ENCODE measurements around the gene FAM229B.

FAM229B gene

DNA sequence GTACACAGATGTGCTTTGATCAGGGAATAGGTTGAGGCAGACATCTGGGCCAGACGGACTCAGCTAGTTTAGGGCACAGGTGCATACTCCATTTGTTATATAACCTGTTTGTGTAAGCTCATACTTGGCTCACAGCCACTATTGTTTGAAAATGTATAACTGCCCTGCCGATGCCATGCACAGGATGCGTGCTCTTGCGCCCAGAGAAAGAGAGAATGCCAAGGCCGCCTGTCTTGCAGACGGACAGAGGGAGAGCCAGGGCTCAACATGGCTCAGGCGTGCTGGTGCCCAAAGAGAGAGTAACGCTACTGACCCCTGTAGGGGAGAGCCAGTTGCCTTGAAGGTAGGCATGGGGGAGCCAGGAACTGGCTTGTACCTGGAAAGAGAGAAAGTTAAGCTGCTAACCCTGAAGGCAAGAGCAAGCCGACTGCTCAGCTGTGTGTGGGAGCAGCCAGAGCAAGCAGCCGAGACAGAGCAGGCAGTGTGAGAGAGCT lies 57.7 kb downstream of the FAM229B start:
- DNase-seq: peak; percentile 30 to 55

DNA sequence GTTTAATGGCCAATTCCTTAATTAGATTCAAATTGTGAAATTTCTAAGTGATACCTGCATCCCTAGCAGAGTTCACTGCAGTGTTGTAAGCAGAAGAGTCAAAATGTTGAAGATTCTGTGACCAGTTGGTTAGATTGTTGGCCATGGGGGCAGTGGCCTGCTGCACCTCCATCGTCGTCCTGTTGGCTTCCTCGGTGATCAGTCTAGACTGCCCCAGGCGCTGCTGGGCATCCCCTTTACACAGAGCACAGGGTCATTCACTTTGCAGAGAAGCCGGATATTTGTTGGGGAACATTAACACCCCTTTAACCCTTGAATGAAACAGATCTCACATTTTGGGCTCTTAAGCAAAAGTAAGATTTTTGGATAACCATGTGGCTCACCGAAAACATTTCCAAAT lies 60.7 kb downstream of the FAM229B start:
- no peak for DNase-seq

DNA sequence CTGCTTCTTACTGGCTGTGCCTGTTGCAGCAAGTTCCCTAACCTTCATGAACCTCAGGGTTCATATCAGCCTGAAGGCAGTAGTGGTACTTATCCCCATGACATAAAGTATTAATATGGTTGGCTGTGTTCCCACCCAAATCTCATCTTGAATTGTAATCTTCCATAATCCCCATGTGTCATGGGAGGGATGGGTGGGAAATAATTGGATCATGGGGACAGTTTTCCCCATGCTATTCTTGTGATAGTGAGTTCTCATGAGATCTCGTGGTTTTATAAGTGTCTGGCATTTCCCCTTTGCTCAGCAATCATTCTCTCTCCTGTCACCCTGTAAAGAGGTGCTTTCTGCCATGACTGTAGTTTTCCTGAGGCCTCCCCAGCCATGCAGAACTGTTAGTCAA lies 61.8 kb downstream of the FAM229B start:
- no peak for DNase-seq

DNA sequence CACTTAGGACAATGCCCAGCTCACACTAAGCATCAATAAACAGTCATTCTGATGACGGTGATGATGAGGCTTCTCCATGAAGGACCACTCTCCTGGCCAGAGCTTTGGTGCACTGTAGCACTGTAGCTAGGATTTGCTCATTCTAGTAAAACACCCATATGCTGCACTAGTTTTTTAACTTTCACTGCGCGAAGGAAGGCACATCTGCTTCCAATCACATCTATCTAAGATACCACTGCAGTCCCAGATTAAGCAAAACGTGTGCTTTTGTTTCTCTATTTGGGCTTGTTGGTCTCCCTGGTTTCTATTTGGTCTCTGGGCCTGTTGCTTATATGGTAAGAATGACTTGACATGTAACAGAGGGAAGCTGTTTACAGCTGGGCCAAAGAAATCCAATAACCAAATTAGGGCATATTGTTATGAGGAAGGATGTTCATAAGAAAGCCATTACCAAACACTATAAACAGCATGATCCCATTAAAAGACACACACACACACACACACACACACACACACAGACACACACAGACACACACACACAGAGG lies 62.4 kb downstream of the FAM229B start:
- DNase-seq: no peak

DNA sequence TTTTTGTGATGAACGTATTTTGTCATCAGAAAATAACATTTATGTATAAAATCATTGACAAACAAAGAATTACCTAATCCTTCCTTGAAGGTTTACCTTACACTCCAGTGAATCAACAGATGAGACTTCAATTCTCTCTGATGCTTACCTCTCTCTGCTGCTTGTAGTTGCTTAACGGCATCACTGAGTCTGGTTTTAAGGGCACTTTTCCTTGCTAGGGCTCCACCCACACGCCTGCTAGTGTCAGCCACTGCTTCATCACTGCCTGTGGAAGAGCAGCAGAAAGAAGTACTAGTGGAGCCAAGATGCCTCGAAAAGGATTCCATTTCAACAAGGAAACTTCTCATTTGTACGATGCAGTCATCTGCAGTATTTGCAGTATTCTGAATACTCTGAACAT lies 63.0 kb downstream of the FAM229B start:
- no peak for DNase-seq
